ENCODE results near the gene PTP4A2.

- no peak for TF ChIP-seq CTCF (IDR thresholded peaks at IDR 0.05)
- TF ChIP-seq POLR2AphosphoS5 (IDR thresholded peaks at IDR 0.05): no peak
- no peak for TF ChIP-seq POLR2A (IDR thresholded peaks at IDR 0.05)
These were observed 43.3 kb upstream of the PTP4A2 start for GRCh38 chr1:31981456-31981839.
